Heart left ventricle (tissue), 13 donors: ENCODE data around the gene SUPT3H.

Experiments used
- CTCF ChIP-seq, 12 donors: fragments of 200-600 bp; sonication (generic) in 4 of 12; IDR thresholded peaks; one replicate each; pipeline versions ENCODE4 v1.5.0 to v1.8.0; 2018 to 2022; ENCODE audit warnings: antibody characterized with exemption in 12 of 12, mild to moderate bottlenecking in 5 of 12
- POLR2A ChIP-seq, 2 donors: fragments of 450-650 bp; IDR thresholded peaks; one replicate each; pipeline ENCODE4 v1.6.1; 2017; ENCODE audit warnings: antibody characterized with exemption in 2 of 2, mild to moderate bottlenecking in 2 of 2, moderate library complexity in 2 of 2
- donor health status: ischemic (EF 13 %, LVEDD 7.1; RV severe dilation, severe dysfunction).
- donor health status: DM: no; HTN: yes; CAD: no.
- donor health status: DM: no; HTN: no; CAD: no.
- donor health status: ischemic (EF 25% LVEDD 6.9; RV normal size, moderate dysfunction).
- donor health status: ischemic (EF 25% LVEDD 5.7; RV mildly dilated, moderate dysfunction).
- donor health status: ischemic (EF 35%, LVEDD 5.7; RV mildly dilated, moderate dysfunction).
- donor health status: nonischemic (EF 11% LVEDD 7.7; RV severe dilation, severe dysfunction).
- donor health status: DM: yes; HTN: yes; CAD: no.
- donor health status: PGD.
- donor health status: ischemic (EF 29% LVEDD 5.4; RV normal size, mild dysfunction).
- donor health status: nonischemic (EF 23%, LVEDD 6.1; RV moderate dilation, normal function).

GRCh38 chr6:45036103-45036502 is 341.6 kb downstream of the SUPT3H start:
- TF ChIP-seq CTCF (IDR thresholded peaks at IDR 0.05) (no peak), POLR2A (IDR thresholded peaks at IDR 0.05) (no peak)
